ENCODE measurements around the gene SIRPA. TPM values are rescaled to one million over a fixed set of nuclear protein-coding genes. Genes with fewer than 3 reads are reported as not detected.

SIRPA gene
- polyA plus RNA-seq, 1 donor from 2014 or later: 8.0 TPM

DNA sequence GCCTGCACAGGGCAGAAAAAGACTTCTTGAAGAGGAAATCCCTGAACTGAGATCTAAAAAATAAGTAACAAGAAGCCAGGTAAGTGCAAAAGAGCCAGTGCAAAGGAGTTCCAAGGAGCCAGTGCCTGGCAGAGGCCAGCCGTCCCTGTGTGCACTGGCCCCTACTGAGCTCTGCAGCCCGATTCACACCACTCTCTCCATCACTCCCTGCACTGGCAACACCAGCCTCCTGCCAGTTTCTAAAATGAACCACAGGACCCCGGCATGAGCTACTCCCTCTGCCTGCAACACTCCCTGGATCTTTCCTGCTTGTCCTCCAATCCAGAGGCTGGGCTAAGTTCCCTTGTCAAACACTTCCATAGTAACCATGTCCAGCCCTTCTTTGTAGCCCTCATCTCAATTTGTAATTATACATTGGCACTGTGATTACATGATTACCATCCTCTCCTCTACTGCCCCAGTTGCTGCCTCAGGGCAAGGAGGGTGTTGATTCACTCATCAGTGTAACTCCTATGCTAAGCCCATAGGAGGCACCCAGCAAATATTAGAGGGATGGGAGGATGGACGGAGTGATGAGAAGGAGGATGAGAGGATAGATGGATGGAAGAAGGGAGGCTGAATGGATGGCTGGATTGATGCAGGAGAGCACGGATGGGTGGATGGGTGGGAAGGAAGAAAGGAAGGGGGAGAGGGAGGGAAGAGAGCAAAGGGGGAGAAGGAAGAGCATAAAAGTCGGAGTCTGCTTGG is 49.3 kb downstream of the SIRPA start:
- H3K4me3 ChIP-seq (ENCODE audit: low read length): no peak overlapping the region
- H3K36me3 ChIP-seq (ENCODE audit: insufficient read depth, low read length): no peaks in the 10 kb centered on the region
- no peaks in the 10 kb centered on the region for H4K20me1 ChIP-seq (ENCODE audit: insufficient read depth)
- no peak overlapping the region for H3K27ac ChIP-seq (ENCODE audit: low read length)
- peaks cover 22% of the 10 kb centered on the region for H3K27me3 ChIP-seq (ENCODE audit: insufficient read depth, low read depth, low read length)
- H3K9ac ChIP-seq (ENCODE audit: low read length): no peak overlapping the region
- no peaks in the 10 kb centered on the region for H3K79me2 ChIP-seq (replicated peaks; ENCODE audit: insufficient read depth, low read length)
- no peaks in the 10 kb centered on the region for H3K9me2 ChIP-seq (ENCODE audit: insufficient read depth, low read length)
- no peaks in the 10 kb centered on the region for H3K9me3 ChIP-seq (ENCODE audit: low read length)
- no peak overlapping the region for H3K4me2 ChIP-seq (ENCODE audit: low read length)
- no peak overlapping the region for H2AFZ ChIP-seq (ENCODE audit: low read depth, low read length)
- TF ChIP-seq MXI1 (conservative IDR thresholded peaks at IDR 0.05; ENCODE audit: poor library complexity, severe bottlenecking) (no peak), EP300 (conservative IDR thresholded peaks at IDR 0.05; ENCODE audit: poor library complexity, severe bottlenecking) (no peak), RAD21 (conservative IDR thresholded peaks at IDR 0.05) (no peak), POLR2AphosphoS5 (IDR thresholded peaks at IDR 0.05) (no peak), TAF1 (IDR thresholded peaks at IDR 0.05; ENCODE audit: low read depth) (no peak), CTCF (IDR thresholded peaks at IDR 0.05; ENCODE audit: poor library complexity, severe bottlenecking) (no peak), EZH2 (IDR thresholded peaks at IDR 0.05; ENCODE audit: borderline replicate concordance, insufficient read depth, low read length, poor library complexity, severe bottlenecking) (no peak), SMC3 (conservative IDR thresholded peaks at IDR 0.05; ENCODE audit: poor library complexity) (no peak)
- TF ChIP-seq, protein P1, sequence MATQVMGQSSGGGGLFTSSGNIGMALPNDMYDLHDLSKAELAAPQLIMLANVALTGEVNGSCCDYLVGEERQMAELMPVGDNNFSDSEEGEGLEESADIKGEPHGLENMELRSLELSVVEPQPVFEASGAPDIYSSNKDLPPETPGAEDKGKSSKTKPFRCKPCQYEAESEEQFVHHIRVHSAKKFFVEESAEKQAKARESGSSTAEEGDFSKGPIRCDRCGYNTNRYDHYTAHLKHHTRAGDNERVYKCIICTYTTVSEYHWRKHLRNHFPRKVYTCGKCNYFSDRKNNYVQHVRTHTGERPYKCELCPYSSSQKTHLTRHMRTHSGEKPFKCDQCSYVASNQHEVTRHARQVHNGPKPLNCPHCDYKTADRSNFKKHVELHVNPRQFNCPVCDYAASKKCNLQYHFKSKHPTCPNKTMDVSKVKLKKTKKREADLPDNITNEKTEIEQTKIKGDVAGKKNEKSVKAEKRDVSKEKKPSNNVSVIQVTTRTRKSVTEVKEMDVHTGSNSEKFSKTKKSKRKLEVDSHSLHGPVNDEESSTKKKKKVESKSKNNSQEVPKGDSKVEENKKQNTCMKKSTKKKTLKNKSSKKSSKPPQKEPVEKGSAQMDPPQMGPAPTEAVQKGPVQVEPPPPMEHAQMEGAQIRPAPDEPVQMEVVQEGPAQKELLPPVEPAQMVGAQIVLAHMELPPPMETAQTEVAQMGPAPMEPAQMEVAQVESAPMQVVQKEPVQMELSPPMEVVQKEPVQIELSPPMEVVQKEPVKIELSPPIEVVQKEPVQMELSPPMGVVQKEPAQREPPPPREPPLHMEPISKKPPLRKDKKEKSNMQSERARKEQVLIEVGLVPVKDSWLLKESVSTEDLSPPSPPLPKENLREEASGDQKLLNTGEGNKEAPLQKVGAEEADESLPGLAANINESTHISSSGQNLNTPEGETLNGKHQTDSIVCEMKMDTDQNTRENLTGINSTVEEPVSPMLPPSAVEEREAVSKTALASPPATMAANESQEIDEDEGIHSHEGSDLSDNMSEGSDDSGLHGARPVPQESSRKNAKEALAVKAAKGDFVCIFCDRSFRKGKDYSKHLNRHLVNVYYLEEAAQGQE (IDR thresholded peaks at IDR 0.05; ENCODE audit: borderline replicate concordance): no peak
- H3F3A ChIP-seq (ENCODE audit: insufficient read depth, low read length, poor library complexity, severe bottlenecking): no peaks in the 10 kb centered on the region

DNA sequence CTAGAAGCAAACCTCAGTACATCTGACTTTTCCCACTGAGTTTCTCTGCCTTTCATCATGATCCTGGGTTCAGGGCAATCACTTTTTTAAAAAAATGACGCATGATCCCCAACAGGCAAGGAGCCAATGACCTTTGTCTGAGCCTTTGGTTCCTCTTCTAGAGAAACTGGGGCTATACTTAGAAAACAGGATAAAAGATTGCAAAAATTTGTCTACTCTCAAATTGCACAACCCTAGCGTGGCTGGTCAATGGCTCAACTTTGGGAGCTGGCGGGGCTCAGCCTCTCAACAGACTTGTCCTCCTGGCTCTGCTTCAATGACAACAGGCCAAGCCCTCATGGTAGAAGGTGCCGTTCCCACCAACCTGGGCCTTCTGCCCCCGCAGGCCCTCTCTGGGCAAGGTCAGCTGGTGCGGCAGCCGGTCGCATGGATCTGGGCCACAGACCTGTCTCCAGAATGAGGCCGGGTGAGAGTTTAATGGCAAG is 50.0 kb downstream of the SIRPA start:
- Histone ChIP-seq H2AFZ (ENCODE audit: low read depth, low read length) (no peak overlapping the region), H3K9ac (ENCODE audit: low read length) (no peak overlapping the region), H3K9me2 (ENCODE audit: insufficient read depth, low read length) (no peaks in the 10 kb centered on the region), H3K4me2 (ENCODE audit: low read length) (no peak overlapping the region), H3K9me3 (ENCODE audit: low read length) (no peaks in the 10 kb centered on the region), H3F3A (ENCODE audit: insufficient read depth, low read length, poor library complexity, severe bottlenecking) (no peaks in the 10 kb centered on the region), H3K4me3 (ENCODE audit: low read length) (no peak overlapping the region), H3K27ac (ENCODE audit: low read length) (no peak overlapping the region), H3K36me3 (ENCODE audit: insufficient read depth, low read length) (no peaks in the 10 kb centered on the region), H4K20me1 (ENCODE audit: insufficient read depth) (no peaks in the 10 kb centered on the region), H3K79me2 (replicated peaks; ENCODE audit: insufficient read depth, low read length) (no peaks in the 10 kb centered on the region), H3K27me3 (ENCODE audit: insufficient read depth, low read depth, low read length) (peaks cover 22% of the 10 kb centered on the region)
- TF ChIP-seq EP300 (conservative IDR thresholded peaks at IDR 0.05; ENCODE audit: poor library complexity, severe bottlenecking) (no peak), CTCF (IDR thresholded peaks at IDR 0.05; ENCODE audit: poor library complexity, severe bottlenecking) (no peak), EZH2 (IDR thresholded peaks at IDR 0.05; ENCODE audit: borderline replicate concordance, insufficient read depth, low read length, poor library complexity, severe bottlenecking) (no peak), SMC3 (conservative IDR thresholded peaks at IDR 0.05; ENCODE audit: poor library complexity) (no peak), POLR2AphosphoS5 (IDR thresholded peaks at IDR 0.05) (no peak), TAF1 (IDR thresholded peaks at IDR 0.05; ENCODE audit: low read depth) (no peak), RAD21 (conservative IDR thresholded peaks at IDR 0.05) (no peak), MXI1 (conservative IDR thresholded peaks at IDR 0.05; ENCODE audit: poor library complexity, severe bottlenecking) (no peak)
- TF ChIP-seq, protein P1 (IDR thresholded peaks at IDR 0.05; ENCODE audit: borderline replicate concordance): no peak

All from neural cell (in vitro differentiated cells).